ENCODE results near the gene KIF18B. TPM values are rescaled to one million over a fixed set of nuclear protein-coding genes. Genes with fewer than 3 reads are reported as not detected.

The KIF18B gene
- total and polyA plus RNA-seq, 2 of the 8 experiments (the other 6 are each of a cell fraction or from before 2014, with no cell fraction given): 39.0 to 59.4 TPM

- TF ChIP-seq CHD7 (IDR thresholded peaks at IDR 0.05; ENCODE audit: insufficient replicate concordance, low read length) (no peak), KDM1A (IDR thresholded peaks at IDR 0.05; ENCODE audit: borderline replicate concordance, low read length) (no peak), CHD1 (IDR thresholded peaks at IDR 0.05; ENCODE audit: low read depth, low read length) (no peak), RBBP5 (IDR thresholded peaks at IDR 0.05; ENCODE audit: borderline replicate concordance, low read depth, low read length) (no peak), EGR1 (IDR thresholded peaks at IDR 0.05; ENCODE audit: borderline replicate concordance, low read depth, low read length) (no peak), CBX5 (IDR thresholded peaks at IDR 0.05; ENCODE audit: low read depth, low read length) (no peak), SIX5 (IDR thresholded peaks at IDR 0.05; ENCODE audit: low read depth, low read length) (no peak), ASH2L (IDR thresholded peaks at IDR 0.05; ENCODE audit: low read length) (no peak), BACH1 (IDR thresholded peaks at IDR 0.05; ENCODE audit: low read length) (no peak), JUN (IDR thresholded peaks at IDR 0.05; ENCODE audit: low read depth, low read length) (no peak), CTBP2 (IDR thresholded peaks at IDR 0.05; ENCODE audit: borderline replicate concordance, insufficient read depth, insufficient read length, low read length) (no peak), GABPA (IDR thresholded peaks at IDR 0.05; ENCODE audit: borderline replicate concordance, insufficient read depth, low read length) (no peak)
Observed at GRCh38 chr17:44918006-44918405, 29.6 kb downstream of the KIF18B start (continued).
